Measurements from ENCODE around the gene KCNN1. TPM values are rescaled to one million over a fixed set of nuclear protein-coding genes. Genes with fewer than 3 reads are reported as not detected.

KCNN1 gene
- total and polyA plus RNA-seq, 10 donors = 0.03 to 0.10 (median 0.04) TPM; not detected in 7

- no peak overlapping the region for H3K4me3 ChIP-seq
- intact Hi-C loops (cut with DNase I; ENCODE audit: low total_unique reads) = no loop called here
- WGBS, 5 donors = 52 to 69% (median 57%) methylated on average over 14 to 16 of the region's 16 CpGs
- TF ChIP-seq CTCF (IDR thresholded peaks at IDR 0.05 in 8 of 11, conservative IDR thresholded peaks at IDR 0.05 in 3 of 11) = peak in 4 of 11 experiments; percentile 14 to 31 (median 21)
- no peak for TF ChIP-seq POLR2A (IDR thresholded peaks at IDR 0.05)
- peak; percentile 63 to 86 (median 69) for TF ChIP-seq POLR2AphosphoS5 (IDR thresholded peaks at IDR 0.05)
- peak; percentile 86 for DNase-seq
- H3K4me1 ChIP-seq = peaks cover 58 to 100% (median 82%) of the 10 kb centered on the region in 6 donors
- H3K27me3 ChIP-seq (replicated peaks in 1 of 7) = no peaks in the 10 kb centered on the region
- H3K36me3 ChIP-seq = peaks cover 0 to 5% (median 2%) of the 10 kb centered on the region in 6 donors
- no peaks in the 10 kb centered on the region for H3K9me3 ChIP-seq
- H3K27ac ChIP-seq = peak overlapping the region; percentile 9 to 88 (median 88)
Measured at GRCh38 chr19:18020212-18021085, 53.5 kb downstream of the KCNN1 start.

- peak overlapping the region in 2 of 8 donors; percentile 15 to 54 for H3K4me3 ChIP-seq
- DNase-seq = peak; percentile 91
- H3K9me3 ChIP-seq = no peaks in the 10 kb centered on the region
- peak; percentile 74 to 80 (median 80) for TF ChIP-seq POLR2AphosphoS5 (IDR thresholded peaks at IDR 0.05)
- TF ChIP-seq POLR2A (IDR thresholded peaks at IDR 0.05) = no peak
- H3K27me3 ChIP-seq (replicated peaks in 1 of 7) = no peaks in the 10 kb centered on the region
- peak overlapping the region; percentile 9 to 88 (median 88) for H3K27ac ChIP-seq
- 6 to 29% (median 22%) methylated on average over 10 to 21 of the region's 21 CpGs for WGBS, 5 donors
- peaks cover 53 to 99% (median 75%) of the 10 kb centered on the region in 6 donors for H3K4me1 ChIP-seq
- intact Hi-C loops (cut with DNase I; ENCODE audit: low total_unique reads) = no loop called here
- H3K36me3 ChIP-seq = no peaks in the 10 kb centered on the region
Measured at GRCh38 chr19:18021121-18021755, 54.3 kb downstream of the KCNN1 start.

- Histone ChIP-seq H3K36me3 (no peaks in the 10 kb centered on the region), H3K4me3 (peak overlapping the region in 1 of 8 donors; percentile 54), H3K9me3 (no peaks in the 10 kb centered on the region), H3K27ac (peak overlapping the region; percentile 9 to 88 (median 88)), H3K4me1 (peaks cover 39 to 74% (median 55%) of the 10 kb centered on the region in 6 donors), H3K27me3 (replicated peaks in 1 of 7) (no peaks in the 10 kb centered on the region)
- TF ChIP-seq POLR2AphosphoS5 (IDR thresholded peaks at IDR 0.05) (peak; percentile 94 to 95 (median 95)), POLR2A (IDR thresholded peaks at IDR 0.05) (no peak), CTCF (IDR thresholded peaks at IDR 0.05 in 8 of 11, conservative IDR thresholded peaks at IDR 0.05 in 3 of 11) (no peak)
- WGBS, 5 donors = 8 to 21% (median 14%) methylated on average over 14 to 23 of the region's 23 CpGs
- intact Hi-C loops (cut with DNase I; ENCODE audit: low total_unique reads) = no loop called here
- peak; percentile 95 for DNase-seq
Measured at GRCh38 chr19:18023622-18024251, 56.8 kb downstream of the KCNN1 start.

GRCh38 chr19:18027151-18027550 is 60.2 kb downstream of the KCNN1 start:
- H3K4me3 ChIP-seq = no peak overlapping the region
- DNase-seq = no peak
- peaks cover 21 to 51% (median 40%) of the 10 kb centered on the region in 6 donors for H3K4me1 ChIP-seq
- no peaks in the 10 kb centered on the region for H3K36me3 ChIP-seq
- no peaks in the 10 kb centered on the region for H3K9me3 ChIP-seq
- intact Hi-C loops (cut with DNase I; ENCODE audit: low total_unique reads) = no loop called here
- no peak for TF ChIP-seq POLR2A (IDR thresholded peaks at IDR 0.05)
- no peak for TF ChIP-seq CTCF (IDR thresholded peaks at IDR 0.05 in 8 of 11, conservative IDR thresholded peaks at IDR 0.05 in 3 of 11)
- no peak for TF ChIP-seq POLR2AphosphoS5 (IDR thresholded peaks at IDR 0.05)
- 83 to 95% (median 92%) methylated on average over 4 of the region's 4 CpGs for WGBS, 5 donors
- no peaks in the 10 kb centered on the region for H3K27me3 ChIP-seq (replicated peaks in 1 of 7)
- H3K27ac ChIP-seq = peak overlapping the region in 1 of 8 donors; percentile 88

All from spleen (tissue), 11 donors.